Activated naive CD8-positive, alpha-beta T cell treated with anti-CD3 and anti-CD28 coated beads, Interleukin-2, amount 50 U/mL, for 16 hours (primary cell): ENCODE measurements around the gene MARCHF9.
"Not testable (repeated sequence)": the region's sequence is repeated elsewhere in the genome, so short reads cannot be mapped to it uniquely, and the experiment has no call there.

Experiments used
- DNase-seq: peaks from one replicate; pipeline ENCODE4 v3.0.0-alpha.2; 2020; ENCODE audit warnings: low read depth, low spot score

MARCHF9 gene

GRCh38 chr12:57769594-57769993 is 14.7 kb downstream of the MARCHF9 start:
- no peak for DNase-seq

GRCh38 chr12:57770734-57771133 is 15.8 kb downstream of the MARCHF9 start:
- DNase-seq: no peak

- DNase-seq: peak; percentile 90
Measured at GRCh38 chr12:57771236-57771872, 16.5 kb downstream of the MARCHF9 start.

GRCh38 chr12:57771873-57772428 is 17.0 kb downstream of the MARCHF9 start, which contains the start of gene METTL1:
METTL1 (minus strand) TSS chr12:57772105; CDS start chr12:57772083, 22 bp downstream.
- DNase-seq: peak; percentile 88

GRCh38 chr12:57772429-57773322 is 17.8 kb downstream of the MARCHF9 start, which contains the start of gene EEF1AKMT3:
EEF1AKMT3 (plus strand) TSS chr12:57772614; CDS start chr12:57772725, 111 bp downstream.
- DNase-seq: no peak

GRCh38 chr12:57774634-57775033 is 19.7 kb downstream of the MARCHF9 start:
- not testable (repeated sequence) for DNase-seq

GRCh38 chr12:57775044-57775443 is 20.1 kb downstream of the MARCHF9 start:
- DNase-seq: no peak

GRCh38 chr12:57775563-57776246 is 20.8 kb downstream of the MARCHF9 start:
- no peak for DNase-seq

GRCh38 chr12:57776247-57776587 is 21.3 kb downstream of the MARCHF9 start:
- no peak for DNase-seq

GRCh38 chr12:57777367-57777766 is 22.5 kb downstream of the MARCHF9 start:
- no peak for DNase-seq

GRCh38 chr12:57777911-57778310 is 23.0 kb downstream of the MARCHF9 start:
- no peak for DNase-seq

GRCh38 chr12:57779736-57780135 is 24.8 kb downstream of the MARCHF9 start:
- no peak for DNase-seq

- no peak for DNase-seq
Measured at GRCh38 chr12:57780284-57780897, 25.5 kb downstream of the MARCHF9 start.

- DNase-seq: no peak
Measured at GRCh38 chr12:57781244-57781643, 26.3 kb downstream of the MARCHF9 start.

GRCh38 chr12:57781801-57782200 is 26.9 kb downstream of the MARCHF9 start:
- DNase-seq: no peak

GRCh38 chr12:57782243-57782607 is 27.3 kb downstream of the MARCHF9 start:
- no peak for DNase-seq

GRCh38 chr12:57782608-57783465 is 27.9 kb downstream of the MARCHF9 start, which contains the start of gene TSFM:
TSFM (plus strand) TSS chr12:57782787; CDS start chr12:57782802, 15 bp downstream.
- DNase-seq: peak; percentile 91

- DNase-seq: no peak
Measured at GRCh38 chr12:57783466-57783801, 28.5 kb downstream of the MARCHF9 start.

- no peak for DNase-seq
Measured at GRCh38 chr12:57783861-57784260, 29.0 kb downstream of the MARCHF9 start.

GRCh38 chr12:57793920-57794319 is 39.0 kb downstream of the MARCHF9 start:
- no peak for DNase-seq

- no peak for DNase-seq
Measured at GRCh38 chr12:57795354-57795753, 40.5 kb downstream of the MARCHF9 start.
